ENCODE results near the gene SMC6.
A peak's percentile ranks its signal among the peaks of the same experiment; 100 is the strongest.

The SMC6 gene

GRCh38 chr2:17710547-17711248 is 42.9 kb downstream of the SMC6 start:
- DNase-seq (ENCODE audit: low spot score), result no peak

GRCh38 chr2:17709897-17710296 is 43.7 kb downstream of the SMC6 start:
- no peak for DNase-seq (ENCODE audit: low spot score)

GRCh38 chr2:17708501-17708900 is 45.1 kb downstream of the SMC6 start:
- no peak for DNase-seq (ENCODE audit: low spot score)

- DNase-seq (ENCODE audit: low spot score), result no peak
Observed at GRCh38 chr2:17706845-17707244, 46.8 kb downstream of the SMC6 start.

GRCh38 chr2:17690776-17691175 is 62.8 kb downstream of the SMC6 start:
- no peak for DNase-seq (ENCODE audit: low spot score)

GRCh38 chr2:17689010-17689409 is 64.6 kb downstream of the SMC6 start:
- DNase-seq (ENCODE audit: low spot score), result no peak

- no peak for DNase-seq (ENCODE audit: low spot score)
Observed at GRCh38 chr2:17688600-17688999, 65.0 kb downstream of the SMC6 start.

GRCh38 chr2:17683981-17684380 is 69.6 kb downstream of the SMC6 start:
- DNase-seq (ENCODE audit: low spot score), result no peak

GRCh38 chr2:17682098-17682857 is 71.3 kb downstream of the SMC6 start:
- no peak for DNase-seq (ENCODE audit: low spot score)

- DNase-seq (ENCODE audit: low spot score), result no peak
Observed at GRCh38 chr2:17680119-17680518, 73.5 kb downstream of the SMC6 start.

- DNase-seq (ENCODE audit: low spot score), result no peak
Observed at GRCh38 chr2:17674817-17675216, 78.8 kb downstream of the SMC6 start.

- DNase-seq (ENCODE audit: low spot score), result peak; percentile 23
Observed at GRCh38 chr2:17672583-17673317, 80.9 kb downstream of the SMC6 start.

GRCh38 chr2:17667898-17668297 is 85.7 kb downstream of the SMC6 start:
- DNase-seq (ENCODE audit: low spot score), result no peak

- DNase-seq (ENCODE audit: low spot score), result no peak
Observed at GRCh38 chr2:17664534-17664933, 89.1 kb downstream of the SMC6 start.

GRCh38 chr2:17662723-17663122 is 90.9 kb downstream of the SMC6 start:
- DNase-seq (ENCODE audit: low spot score), result no peak

- DNase-seq (ENCODE audit: low spot score), result no peak
Observed at GRCh38 chr2:17661460-17661859, 92.2 kb downstream of the SMC6 start.

GRCh38 chr2:17660219-17660618 is 93.4 kb downstream of the SMC6 start:
- no peak for DNase-seq (ENCODE audit: low spot score)

- no peak for DNase-seq (ENCODE audit: low spot score)
Observed at GRCh38 chr2:17658251-17658843, 95.3 kb downstream of the SMC6 start.

- no peak for DNase-seq (ENCODE audit: low spot score)
Observed at GRCh38 chr2:17657759-17658158, 95.9 kb downstream of the SMC6 start.

GRCh38 chr2:17652681-17653394 is 100.8 kb downstream of the SMC6 start:
- no peak for DNase-seq (ENCODE audit: low spot score)

- DNase-seq (ENCODE audit: low spot score), result no peak
Observed at GRCh38 chr2:17649026-17649425, 104.6 kb downstream of the SMC6 start.

GRCh38 chr2:17648581-17648980 is 105.0 kb downstream of the SMC6 start:
- DNase-seq (ENCODE audit: low spot score), result no peak

Data from AG08396 (cell line).